H9 (cell line): ENCODE results near the gene ARHGEF7. TPM values are rescaled to one million over a fixed set of nuclear protein-coding genes. Genes with fewer than 3 reads are reported as not detected.

Source experiments
- DNase-seq: peaks from one replicate; pipeline ENCODE4 v3.0.0-alpha.2; 2017
- H2AFZ ChIP-seq: one replicate; pipeline ENCODE4 v1.6.1; 2013; ENCODE audit warnings: mild to moderate bottlenecking, low read length, control low read depth, moderate library complexity
- H2AK5ac ChIP-seq: 2 replicates; pipeline ENCODE4 v1.6.1; 2013; ENCODE audit warnings: low read length, control low read depth, mixed read lengths; ENCODE audit not compliant: insufficient read length
- H2BK120ac ChIP-seq: one replicate; pipeline ENCODE4 v1.6.1; 2013; ENCODE audit warnings: low read depth, mild to moderate bottlenecking, low read length, control low read depth, inconsistent platforms; ENCODE audit not compliant: poor library complexity, severe bottlenecking
- H2BK12ac ChIP-seq: 2 replicates; pipeline ENCODE4 v1.6.1; 2013; ENCODE audit warnings: low read length, control low read depth, mixed read lengths, low read depth; ENCODE audit not compliant: insufficient read length
- H2BK15ac ChIP-seq: 2 replicates; pipeline ENCODE4 v1.6.1; 2013; ENCODE audit warnings: low read depth, low read length, control low read depth
- H2BK20ac ChIP-seq: one replicate; pipeline ENCODE4 v1.6.1; 2013; ENCODE audit warnings: low read depth, mild to moderate bottlenecking, low read length, control low read depth, inconsistent platforms; ENCODE audit not compliant: poor library complexity, severe bottlenecking
- H2BK5ac ChIP-seq: 2 replicates; pipeline ENCODE4 v1.6.1; 2013; ENCODE audit warnings: low read length, control low read depth, mixed read lengths; ENCODE audit not compliant: insufficient read length
- H3K14ac ChIP-seq: 2 replicates; pipeline ENCODE4 v1.6.1; 2013; ENCODE audit warnings: low read length, control low read depth; ENCODE audit not compliant: insufficient read depth
- H3K18ac ChIP-seq: 2 replicates; pipeline ENCODE4 v1.6.1; 2013; ENCODE audit warnings: low read depth, mild to moderate bottlenecking, mixed read lengths, low read length, control low read depth; ENCODE audit not compliant: insufficient read length
- H3K23ac ChIP-seq: 2 replicates; pipeline ENCODE4 v1.6.1; 2013; ENCODE audit warnings: low read length, control low read depth, mixed read lengths, low read depth; ENCODE audit not compliant: insufficient read length
- H3K23me2 ChIP-seq: 2 replicates; pipeline ENCODE4 v1.6.1; 2013; ENCODE audit warnings: low read depth, mild to moderate bottlenecking, mixed read lengths, low read length, control low read depth; ENCODE audit not compliant: insufficient read length, poor library complexity, severe bottlenecking
- H3K27ac ChIP-seq: 2 replicates; pipeline ENCODE4 v1.5.1; 2013; ENCODE audit warnings: low read length, control low read depth, mixed read lengths, low read depth; ENCODE audit not compliant: insufficient read length
- H3K27me3 ChIP-seq: 2 replicates; pipeline ENCODE4 v1.6.1; 2013; ENCODE audit warnings: low read length, control low read depth, inconsistent platforms; ENCODE audit not compliant: insufficient read depth
- H3K4ac ChIP-seq: 2 replicates; pipeline ENCODE4 v1.6.1; 2013; ENCODE audit warnings: low read depth, mild to moderate bottlenecking, control low read depth, inconsistent platforms, low read length, moderate library complexity
- H3K4me1 ChIP-seq: 2 replicates; pipeline ENCODE4 v1.6.1; 2013; ENCODE audit warnings: low read length, control low read depth, inconsistent platforms; ENCODE audit not compliant: insufficient read depth
- H3K4me2 ChIP-seq: 2 replicates; pipeline ENCODE4 v1.6.1; 2013; ENCODE audit warnings: low read length, control low read depth, mixed read lengths; ENCODE audit not compliant: insufficient read length, insufficient read depth
- H3K56ac ChIP-seq: 2 replicates; pipeline ENCODE4 v1.6.1; 2013; ENCODE audit warnings: low read depth, mild to moderate bottlenecking, mixed read lengths, low read length, control low read depth; ENCODE audit not compliant: insufficient read length
- H3K79me1 ChIP-seq: 2 replicates; pipeline ENCODE4 v1.6.1; 2013; ENCODE audit warnings: low read depth, mild to moderate bottlenecking, moderate library complexity, low read length, control low read depth, inconsistent platforms; ENCODE audit not compliant: insufficient read depth, poor library complexity, severe bottlenecking
- H3K79me2 ChIP-seq: 2 replicates; pipeline ENCODE4 v1.6.1; 2013; ENCODE audit warnings: low read length, control low read depth, inconsistent platforms; ENCODE audit not compliant: insufficient read depth
- H3K9ac ChIP-seq: 2 replicates; pipeline ENCODE4 v1.6.1; 2013; ENCODE audit warnings: low read length, control low read depth, mixed read lengths; ENCODE audit not compliant: insufficient read length; ENCODE audit errors: extremely low read depth
- H3K9me3 ChIP-seq: one replicate; pipeline ENCODE4 v1.6.1; 2013; ENCODE audit warnings: low read depth, low read length, inconsistent platforms; ENCODE audit not compliant: control insufficient read depth
- H3T11ph ChIP-seq: one replicate; pipeline ENCODE4 v1.6.1; 2013; ENCODE audit warnings: mild to moderate bottlenecking, low read length, control low read depth, inconsistent platforms
- H4K20me1 ChIP-seq: one replicate; pipeline ENCODE4 v1.6.1; 2013; ENCODE audit not compliant: control insufficient read depth, insufficient read length, insufficient read depth
- H4K5ac ChIP-seq: 2 replicates; pipeline ENCODE4 v1.6.1; 2013; ENCODE audit warnings: low read depth, mild to moderate bottlenecking, mixed read lengths, low read length, control low read depth; ENCODE audit not compliant: insufficient read length
- H4K8ac ChIP-seq: replicated peaks from 2 replicates; pipeline ENCODE4 v1.6.1; 2013; ENCODE audit warnings: low read length, control low read depth, mixed read lengths, low read depth; ENCODE audit not compliant: insufficient read length
- H4K91ac ChIP-seq: 2 replicates; pipeline ENCODE4 v1.6.1; 2013; ENCODE audit warnings: low read depth, mild to moderate bottlenecking, moderate library complexity, mixed read lengths, low read length, control low read depth; ENCODE audit not compliant: insufficient read length
- H3K27ac Mint-ChIP-seq, 3 experiments: 2 replicates in 2 of 3; 3 replicates in 1 of 3; pipeline ENCODE4 v1.8.0; 2020 to 2021; ENCODE audit warnings: mixed read lengths in 3 of 3, mild to moderate bottlenecking in 1 of 3, moderate library complexity in 1 of 3
- H3K27me3 Mint-ChIP-seq: 2 replicates; pipeline ENCODE4 v1.8.0; 2021; ENCODE audit warnings: low read depth, mild to moderate bottlenecking, moderate library complexity, mixed read lengths
- H3K36me3 Mint-ChIP-seq, 3 experiments: 2 replicates in 2 of 3; 3 replicates in 1 of 3; pipeline ENCODE4 v1.8.0; 2020 to 2021; ENCODE audit warnings: low read depth in 3 of 3, mixed read lengths in 3 of 3; ENCODE audit not compliant: insufficient read depth in 1 of 3
- H3K4me1 Mint-ChIP-seq, 2 experiments: 2 replicates each; pipeline ENCODE4 v1.8.0; 2020; ENCODE audit warnings: mixed read lengths in 2 of 2
- H3K4me3 Mint-ChIP-seq, 2 experiments: 2 replicates in 1 of 2; 3 replicates in 1 of 2; pipeline ENCODE4 v1.8.0; 2020 to 2021; ENCODE audit warnings: mild to moderate bottlenecking in 2 of 2, mixed read lengths in 2 of 2, moderate library complexity in 1 of 2
- H3K9me3 Mint-ChIP-seq, 2 experiments: 2 replicates in 1 of 2; 3 replicates in 1 of 2; pipeline ENCODE4 v1.8.0; 2020; ENCODE audit warnings: mild to moderate bottlenecking in 2 of 2, mixed read lengths in 2 of 2, moderate library complexity in 1 of 2
- CTCF ChIP-seq: fragments of 200-600 bp; sonication (generic); conservative IDR thresholded peaks from 3 replicates; pipeline ENCODE4 v1.8.0; 2021; ENCODE audit warnings: antibody characterized with exemption, mild to moderate bottlenecking
- WGBS: extraction: QIAGEN DNeasy Blood & Tissue Kit; methylation state at CpG from one replicate; pipeline ENCODE4 v1.1.7; 2013; ENCODE audit warnings: missing lambda C conversion rate, low lambda C conversion rate, mixed read lengths; ENCODE audit not compliant: insufficient read length; ENCODE audit errors: extremely low coverage; 5-methylcytosine and 5-hydroxymethylcytosine counted together
- total RNA-seq: library from RNA; stranded (reverse); gene quantifications from 2 replicates; pipeline ENCODE4 v1.2.1, GENCODE V29; 2021

The ARHGEF7 gene
- total RNA-seq, 1 experiment from 2014 or later, result 51.9 TPM

GRCh38 chr13:111206148-111206547 is 91.0 kb downstream of the ARHGEF7 start:
- Mint-ChIP-seq H3K4me1 (peaks cover 74 to 75% of the 10 kb centered on the region in 2 experiments), H3K27ac (peak overlapping the region in 1 of 3 experiments; percentile 41; a peak in 2 of 7 replicates)

More at GRCh38 chr13:111206148-111206547, 91.0 kb downstream of the ARHGEF7 start:
- Mint-ChIP-seq H3K4me3 (no peak overlapping the region), H3K27me3 (no peaks in the 10 kb centered on the region; the same call in 1 of the 2 replicates), H3K36me3 (peaks cover 0 to 13% (median 7%) of the 10 kb centered on the region in 3 experiments; a peak in 6 of 7 replicates), H3K9me3 (no peaks in the 10 kb centered on the region)
- WGBS, result no CpG with 5 or more reads among the region's 12 CpGs
- H3K4ac ChIP-seq, result no peak overlapping the region
- DNase-seq, result no peak
- H4K5ac ChIP-seq, result no peak overlapping the region
- peaks cover 17% of the 10 kb centered on the region; the same call in 1 of the 2 replicates for H3K4me1 ChIP-seq
- no peaks in the 10 kb centered on the region for H3K23me2 ChIP-seq
- no peaks in the 10 kb centered on the region for H4K20me1 ChIP-seq
- H3K14ac ChIP-seq, result no peak overlapping the region; the same call in 1 of the 2 replicates
- H3K23ac ChIP-seq, result no peak overlapping the region
- H2BK15ac ChIP-seq, result no peak overlapping the region
- H3K27me3 ChIP-seq, result no peaks in the 10 kb centered on the region
- H3K4me2 ChIP-seq, result no peak overlapping the region
- H2AFZ ChIP-seq, result no peak overlapping the region
- no peak overlapping the region for H2BK5ac ChIP-seq
- H2AK5ac ChIP-seq, result no peak overlapping the region
- no peak overlapping the region for H3T11ph ChIP-seq
- no peak overlapping the region for H3K18ac ChIP-seq
- H2BK20ac ChIP-seq, result no peak overlapping the region
- H3K79me1 ChIP-seq, result peaks cover 10% of the 10 kb centered on the region
- H3K56ac ChIP-seq, result no peak overlapping the region
- H3K79me2 ChIP-seq, result peaks cover 11% of the 10 kb centered on the region; the same call in 1 of the 2 replicates
- H3K9ac ChIP-seq, result no peak overlapping the region
- H2BK12ac ChIP-seq, result no peak overlapping the region
- no peak for TF ChIP-seq CTCF
- no peak overlapping the region for H3K27ac ChIP-seq
- H4K8ac ChIP-seq, result no peak overlapping the region
- no peak overlapping the region for H4K91ac ChIP-seq
- H2BK120ac ChIP-seq, result no peak overlapping the region
- no peaks in the 10 kb centered on the region for H3K9me3 ChIP-seq
